Measurements from ENCODE around the gene PCNX1. TPM values are rescaled to one million over a fixed set of nuclear protein-coding genes. Genes with fewer than 3 reads are reported as not detected.
"Not testable (repeated sequence)": the region's sequence is repeated elsewhere in the genome, so short reads cannot be mapped to it uniquely, and the experiment has no call there.

PCNX1 gene
- total RNA-seq, 3 donors from 2014 or later, result 26.4 to 30.8 (median 28.3) TPM

GRCh38 chr14:70916799-70917198 is 9.5 kb downstream of the PCNX1 start:
- H3K36me3 Mint-ChIP-seq (ENCODE audit: insufficient read depth), result peaks cover 14% of the 10 kb centered on the region
- peaks cover 82% of the 10 kb centered on the region for H3K4me1 Mint-ChIP-seq (ENCODE audit: low read depth)
- no peak for ATAC-seq
- DNase-seq, result no peak
- peaks cover 4% of the 10 kb centered on the region for H3K9me3 Mint-ChIP-seq
- no peaks in the 10 kb centered on the region for H3K27me3 Mint-ChIP-seq (ENCODE audit: low read depth)
- H3K4me3 Mint-ChIP-seq, result no peak overlapping the region

- Mint-ChIP-seq H3K4me3 (no peak overlapping the region), H3K36me3 (ENCODE audit: insufficient read depth) (peaks cover 14% of the 10 kb centered on the region)
- no peak for ATAC-seq
Observed at GRCh38 chr14:70917633-70918032, 10.4 kb downstream of the PCNX1 start.

GRCh38 chr14:70919774-70920173 is 12.5 kb downstream of the PCNX1 start:
- H3K4me1 Mint-ChIP-seq (ENCODE audit: low read depth), result peaks cover 90% of the 10 kb centered on the region
- peaks cover 4% of the 10 kb centered on the region for H3K9me3 Mint-ChIP-seq
- H3K4me3 Mint-ChIP-seq, result peak overlapping the region; percentile 62
- peak; percentile 9 for DNase-seq
- peaks cover 13% of the 10 kb centered on the region for H3K36me3 Mint-ChIP-seq (ENCODE audit: insufficient read depth)
- peak; percentile 49 to 52 for ATAC-seq
- H3K27me3 Mint-ChIP-seq (ENCODE audit: low read depth), result no peaks in the 10 kb centered on the region

More at GRCh38 chr14:70917633-70918032, 10.4 kb downstream of the PCNX1 start:
- H3K27me3 Mint-ChIP-seq (ENCODE audit: low read depth), result no peaks in the 10 kb centered on the region
- peaks cover 4% of the 10 kb centered on the region for H3K9me3 Mint-ChIP-seq
- DNase-seq, result no peak
- H3K4me1 Mint-ChIP-seq (ENCODE audit: low read depth), result peaks cover 81% of the 10 kb centered on the region

GRCh38 chr14:70920608-70921007 is 13.3 kb downstream of the PCNX1 start:
- peak; percentile 73 to 76 for ATAC-seq
- DNase-seq, result no peak
- H3K4me1 Mint-ChIP-seq (ENCODE audit: low read depth), result peaks cover 87% of the 10 kb centered on the region
- H3K4me3 Mint-ChIP-seq, result peak overlapping the region; percentile 62
- peaks cover 13% of the 10 kb centered on the region for H3K36me3 Mint-ChIP-seq (ENCODE audit: insufficient read depth)
- H3K27me3 Mint-ChIP-seq (ENCODE audit: low read depth), result no peaks in the 10 kb centered on the region
- H3K9me3 Mint-ChIP-seq, result peaks cover 4% of the 10 kb centered on the region

GRCh38 chr14:70921669-70922068 is 14.4 kb downstream of the PCNX1 start:
- ATAC-seq (no peak), DNase-seq (no peak)
- H3K9me3 Mint-ChIP-seq, result no peaks in the 10 kb centered on the region
- H3K27me3 Mint-ChIP-seq (ENCODE audit: low read depth), result no peaks in the 10 kb centered on the region
- peaks cover 88% of the 10 kb centered on the region for H3K4me1 Mint-ChIP-seq (ENCODE audit: low read depth)
- H3K36me3 Mint-ChIP-seq (ENCODE audit: insufficient read depth), result peaks cover 10% of the 10 kb centered on the region
- H3K4me3 Mint-ChIP-seq, result no peak overlapping the region

- H3K36me3 Mint-ChIP-seq (ENCODE audit: insufficient read depth), result peaks cover 3% of the 10 kb centered on the region
- ATAC-seq (no peak), DNase-seq (no peak)
- H3K9me3 Mint-ChIP-seq, result no peaks in the 10 kb centered on the region
- no peaks in the 10 kb centered on the region for H3K27me3 Mint-ChIP-seq (ENCODE audit: low read depth)
- H3K4me3 Mint-ChIP-seq, result no peak overlapping the region
- H3K4me1 Mint-ChIP-seq (ENCODE audit: low read depth), result peaks cover 82% of the 10 kb centered on the region
Observed at GRCh38 chr14:70924521-70924920, 17.3 kb downstream of the PCNX1 start.

- ATAC-seq (peak; percentile 47 to 52), DNase-seq (no peak)
- Mint-ChIP-seq H3K4me1 (ENCODE audit: low read depth) (peaks cover 77% of the 10 kb centered on the region), H3K4me3 (peak overlapping the region; percentile 2), H3K36me3 (ENCODE audit: insufficient read depth) (peaks cover 3% of the 10 kb centered on the region), H3K9me3 (no peaks in the 10 kb centered on the region), H3K27me3 (ENCODE audit: low read depth) (no peaks in the 10 kb centered on the region)
Observed at GRCh38 chr14:70926235-70926830, 19.1 kb downstream of the PCNX1 start.

GRCh38 chr14:70931008-70931407 is 23.7 kb downstream of the PCNX1 start:
- Mint-ChIP-seq H3K4me1 (ENCODE audit: low read depth) (peaks cover 70% of the 10 kb centered on the region), H3K9me3 (no peaks in the 10 kb centered on the region), H3K36me3 (ENCODE audit: insufficient read depth) (no peaks in the 10 kb centered on the region), H3K27me3 (ENCODE audit: low read depth) (no peaks in the 10 kb centered on the region), H3K4me3 (no peak overlapping the region)
- ATAC-seq (no peak), DNase-seq (no peak)

- Mint-ChIP-seq H3K4me1 (ENCODE audit: low read depth) (peaks cover 76% of the 10 kb centered on the region), H3K36me3 (ENCODE audit: insufficient read depth) (peaks cover 2% of the 10 kb centered on the region), H3K4me3 (no peak overlapping the region), H3K27me3 (ENCODE audit: low read depth) (no peaks in the 10 kb centered on the region), H3K9me3 (peaks cover 3% of the 10 kb centered on the region)
- DNase-seq (no peak), ATAC-seq (no peak)
Observed at GRCh38 chr14:70934084-70934483, 26.8 kb downstream of the PCNX1 start.

- H3K36me3 Mint-ChIP-seq (ENCODE audit: insufficient read depth), result peaks cover 6% of the 10 kb centered on the region
- no peaks in the 10 kb centered on the region for H3K27me3 Mint-ChIP-seq (ENCODE audit: low read depth)
- H3K4me1 Mint-ChIP-seq (ENCODE audit: low read depth), result peaks cover 76% of the 10 kb centered on the region
- peaks cover 8% of the 10 kb centered on the region for H3K9me3 Mint-ChIP-seq
- ATAC-seq (peak; percentile 92), DNase-seq (no peak)
- peak overlapping the region; percentile 60 for H3K4me3 Mint-ChIP-seq
Observed at GRCh38 chr14:70934502-70935134, 27.4 kb downstream of the PCNX1 start.

GRCh38 chr14:70935135-70935534 is 27.9 kb downstream of the PCNX1 start:
- Mint-ChIP-seq H3K4me1 (ENCODE audit: low read depth) (peaks cover 77% of the 10 kb centered on the region), H3K4me3 (peak overlapping the region; percentile 60), H3K36me3 (ENCODE audit: insufficient read depth) (peaks cover 9% of the 10 kb centered on the region), H3K9me3 (peaks cover 12% of the 10 kb centered on the region), H3K27me3 (ENCODE audit: low read depth) (no peaks in the 10 kb centered on the region)
- DNase-seq (no peak), ATAC-seq (peak in 1 of 2 donors; percentile 15)

- Mint-ChIP-seq H3K4me1 (ENCODE audit: low read depth) (peaks cover 87% of the 10 kb centered on the region), H3K36me3 (ENCODE audit: insufficient read depth) (peaks cover 43% of the 10 kb centered on the region), H3K9me3 (peaks cover 42% of the 10 kb centered on the region), H3K4me3 (peak overlapping the region; percentile 7)
- not testable (repeated sequence) for DNase-seq; ATAC-seq; H3K27me3 Mint-ChIP-seq (ENCODE audit: low read depth)
Observed at GRCh38 chr14:70939693-70940092, 32.4 kb downstream of the PCNX1 start.

- Mint-ChIP-seq H3K36me3 (ENCODE audit: insufficient read depth) (peaks cover 47% of the 10 kb centered on the region), H3K4me3 (peak overlapping the region; percentile 69), H3K4me1 (ENCODE audit: low read depth) (peaks cover 77% of the 10 kb centered on the region), H3K9me3 (peaks cover 46% of the 10 kb centered on the region)
- H3K27me3 Mint-ChIP-seq (ENCODE audit: low read depth); ATAC-seq: not testable (repeated sequence)
- DNase-seq, result peak; percentile 51
Observed at GRCh38 chr14:70941637-70942341, 34.5 kb downstream of the PCNX1 start.

GRCh38 chr14:70942342-70942706 is 35.1 kb downstream of the PCNX1 start:
- ATAC-seq, result peak; percentile 18 to 37
- Mint-ChIP-seq H3K4me1 (ENCODE audit: low read depth) (peaks cover 76% of the 10 kb centered on the region), H3K4me3 (no peak overlapping the region), H3K27me3 (ENCODE audit: low read depth) (no peaks in the 10 kb centered on the region), H3K9me3 (peaks cover 50% of the 10 kb centered on the region), H3K36me3 (ENCODE audit: insufficient read depth) (peaks cover 51% of the 10 kb centered on the region)
- DNase-seq, result no peak

- Mint-ChIP-seq H3K9me3 (peaks cover 54% of the 10 kb centered on the region), H3K4me1 (ENCODE audit: low read depth) (peaks cover 75% of the 10 kb centered on the region), H3K36me3 (ENCODE audit: insufficient read depth) (peaks cover 55% of the 10 kb centered on the region)
- H3K27me3 Mint-ChIP-seq (ENCODE audit: low read depth); H3K4me3 Mint-ChIP-seq: not testable (repeated sequence)
- DNase-seq (peak; percentile 9), ATAC-seq (peak; percentile 86 to 88)
Observed at GRCh38 chr14:70942721-70943120, 35.5 kb downstream of the PCNX1 start.
